KOPT-K1 (cell line): ENCODE measurements around the gene FERMT3.

Experiments
- H3K27ac ChIP-seq: fragments of 200-600 bp; sonication (generic); 2 replicates; pipeline ENCODE4 v1.5.1; 2016; ENCODE audit warnings: antibody characterized with exemption, mild to moderate bottlenecking, low read depth, low read length; ENCODE audit not compliant: poor library complexity, severe bottlenecking
- H3K36me3 ChIP-seq: fragments of 200-600 bp; sonication (generic); 2 replicates; pipeline ENCODE4 v1.5.1; 2017; ENCODE audit warnings: antibody characterized with exemption, mild to moderate bottlenecking, low read length, moderate library complexity; ENCODE audit not compliant: insufficient read depth
- H3K9me3 ChIP-seq: fragments of 200-600 bp; sonication (generic); 2 replicates; pipeline ENCODE4 v1.5.1; 2017; ENCODE audit warnings: antibody characterized with exemption, low read length, mild to moderate bottlenecking; ENCODE audit not compliant: insufficient read depth, poor library complexity, severe bottlenecking

Gene FERMT3

DNA sequence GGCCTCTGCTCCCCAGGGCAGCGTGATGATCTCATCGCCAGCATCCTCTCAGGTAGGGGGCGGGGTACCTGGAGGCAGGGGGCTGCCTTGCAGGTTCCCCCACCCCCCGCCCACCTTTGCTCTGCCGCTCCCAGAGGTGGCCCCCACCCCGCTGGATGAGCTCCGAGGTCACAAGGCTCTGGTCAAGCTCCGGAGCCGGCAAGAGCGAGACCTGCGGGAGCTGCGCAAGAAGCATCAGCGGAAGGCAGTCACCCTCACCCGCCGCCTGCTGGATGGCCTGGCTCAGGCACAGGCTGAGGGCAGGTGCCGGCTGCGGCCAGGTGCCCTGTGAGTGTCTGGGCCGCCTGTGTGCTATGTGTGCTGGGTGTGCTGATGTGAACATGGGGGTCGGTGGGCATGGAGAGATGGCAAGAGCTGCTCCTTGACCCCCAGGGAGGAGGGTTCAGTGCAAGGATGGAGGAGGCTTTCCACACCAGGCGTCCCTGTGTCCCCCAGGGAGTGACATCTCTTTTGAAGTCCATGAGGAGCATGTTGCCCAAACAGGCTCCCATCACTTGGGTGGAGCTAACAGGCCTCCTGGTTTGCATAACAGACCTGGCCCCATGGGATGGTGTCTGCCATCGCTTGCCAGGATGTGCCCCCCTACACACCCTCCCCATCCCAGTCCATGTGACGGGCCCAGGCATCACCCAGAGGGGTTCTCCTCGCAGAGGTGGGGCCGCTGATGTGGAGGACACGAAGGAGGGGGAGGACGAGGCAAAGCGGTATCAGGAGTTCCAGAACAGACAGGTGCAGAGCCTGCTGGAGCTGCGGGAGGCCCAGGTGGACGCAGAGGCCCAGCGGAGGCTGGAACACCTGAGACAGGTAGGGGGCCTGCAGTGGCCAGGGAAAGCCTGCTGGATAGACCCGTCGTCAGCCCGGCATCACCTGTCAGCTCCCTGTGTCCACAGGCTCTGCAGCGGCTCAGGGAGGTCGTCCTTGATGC is 58.9 kb downstream of the FERMT3 start:
- no peaks in the 10 kb centered on the region for H3K9me3 ChIP-seq
- no peaks in the 10 kb centered on the region; the same call in 1 of the 2 replicates for H3K36me3 ChIP-seq
- no peak overlapping the region for H3K27ac ChIP-seq

DNA sequence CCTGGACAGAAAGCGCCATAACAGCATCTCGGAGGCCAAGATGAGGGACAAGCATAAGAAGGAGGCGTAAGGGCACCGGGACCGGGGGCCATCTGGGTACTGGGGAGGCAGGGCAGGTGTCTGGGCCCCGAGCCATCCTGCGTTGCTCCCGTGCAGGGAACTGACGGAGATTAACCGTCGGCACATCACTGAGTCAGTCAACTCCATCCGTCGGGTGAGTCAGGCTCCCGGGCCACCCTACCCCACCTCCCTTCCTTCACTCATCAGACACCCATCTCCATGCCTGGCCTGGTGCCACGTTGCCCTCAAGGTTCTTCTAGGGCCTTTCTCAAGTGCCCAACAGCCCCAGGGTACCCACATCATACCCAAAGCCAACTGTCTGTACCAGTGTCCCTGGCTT is 59.8 kb downstream of the FERMT3 start:
- no peak overlapping the region for H3K27ac ChIP-seq
- no peaks in the 10 kb centered on the region for H3K9me3 ChIP-seq
- H3K36me3 ChIP-seq: no peaks in the 10 kb centered on the region; the same call in 1 of the 2 replicates

DNA sequence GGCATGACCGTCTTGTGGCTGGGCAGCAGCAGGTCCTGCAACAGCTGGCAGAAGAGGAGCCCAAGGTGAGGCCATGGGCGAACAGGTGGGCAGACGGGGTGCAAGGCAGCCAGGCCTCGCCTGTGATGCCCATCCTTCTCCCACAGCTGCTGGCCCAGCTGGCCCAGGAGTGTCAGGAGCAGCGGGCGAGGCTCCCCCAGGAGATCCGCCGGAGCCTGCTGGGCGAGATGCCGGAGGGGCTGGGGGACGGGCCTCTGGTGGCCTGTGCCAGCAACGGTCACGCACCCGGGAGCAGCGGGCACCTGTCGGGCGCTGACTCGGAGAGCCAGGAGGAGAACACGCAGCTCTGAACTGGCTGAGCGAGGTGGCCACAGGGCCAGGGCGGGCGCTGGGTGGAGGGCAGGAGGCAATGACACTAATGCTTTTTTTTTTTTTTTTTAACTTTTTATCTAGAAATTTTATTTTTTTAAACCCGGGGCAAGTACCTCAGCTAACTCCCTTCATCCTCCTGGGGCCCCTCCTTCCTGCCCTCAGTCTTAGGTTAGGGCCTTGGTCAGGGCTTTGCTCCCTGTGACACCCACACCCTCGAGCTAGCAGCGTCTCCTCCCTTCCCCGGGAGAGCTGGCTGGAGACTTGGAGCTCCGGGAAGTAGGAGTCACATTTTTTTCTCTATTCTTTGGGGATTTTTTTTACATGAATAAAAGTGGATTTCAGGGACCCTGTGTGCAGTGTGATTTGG is 60.9 kb downstream of the FERMT3 start:
- Histone ChIP-seq H3K9me3 (no peaks in the 10 kb centered on the region), H3K27ac (peak overlapping the region; percentile 88), H3K36me3 (peaks cover 3% of the 10 kb centered on the region; the same call in 1 of the 2 replicates)

DNA sequence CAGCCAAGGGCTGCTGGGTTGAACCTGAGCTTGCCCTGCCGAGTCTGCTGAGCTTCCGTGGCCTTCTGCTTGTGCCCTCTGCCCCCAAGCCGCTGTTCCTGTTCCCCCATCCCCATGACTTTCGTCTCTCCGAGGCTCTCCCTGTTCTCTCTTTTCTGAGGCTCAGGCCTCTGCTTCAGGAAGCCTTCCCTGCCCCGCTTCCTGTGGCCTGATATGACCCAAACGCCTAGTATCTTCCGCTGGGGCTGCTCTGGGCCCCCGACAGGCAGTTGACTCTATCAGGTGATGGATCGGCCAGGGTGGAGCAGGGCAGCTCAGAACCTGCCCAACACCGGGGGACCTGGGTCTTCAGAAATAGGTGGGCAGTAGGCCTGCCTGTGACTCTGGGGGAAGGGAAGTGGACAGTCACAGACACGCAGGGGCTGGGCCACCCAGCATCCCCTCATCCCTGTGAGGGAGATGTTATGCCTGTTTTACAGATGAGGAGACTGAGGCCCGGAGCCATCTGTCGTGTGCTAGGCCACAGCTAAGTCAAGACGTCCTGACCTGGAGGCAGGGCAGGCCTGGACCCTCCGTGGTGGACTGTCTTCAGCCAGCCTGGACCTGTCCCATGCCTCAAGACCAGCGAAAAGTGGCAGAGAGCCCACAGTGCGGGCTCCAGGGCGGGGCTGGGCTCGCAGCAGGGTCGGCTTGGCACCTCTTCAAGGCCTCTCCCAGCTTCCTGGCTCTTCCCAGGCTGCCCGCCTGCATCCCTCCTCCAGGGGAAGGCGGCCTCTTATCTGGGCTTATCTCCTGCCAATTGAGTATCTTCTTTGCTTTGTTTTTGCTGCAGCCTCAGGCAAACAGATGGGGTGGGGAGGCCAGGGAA is 61.7 kb downstream of the FERMT3 start:
- Histone ChIP-seq H3K27ac (peak overlapping the region; percentile 88), H3K36me3 (peaks cover 4% of the 10 kb centered on the region; the same call in 1 of the 2 replicates), H3K9me3 (no peaks in the 10 kb centered on the region)

DNA sequence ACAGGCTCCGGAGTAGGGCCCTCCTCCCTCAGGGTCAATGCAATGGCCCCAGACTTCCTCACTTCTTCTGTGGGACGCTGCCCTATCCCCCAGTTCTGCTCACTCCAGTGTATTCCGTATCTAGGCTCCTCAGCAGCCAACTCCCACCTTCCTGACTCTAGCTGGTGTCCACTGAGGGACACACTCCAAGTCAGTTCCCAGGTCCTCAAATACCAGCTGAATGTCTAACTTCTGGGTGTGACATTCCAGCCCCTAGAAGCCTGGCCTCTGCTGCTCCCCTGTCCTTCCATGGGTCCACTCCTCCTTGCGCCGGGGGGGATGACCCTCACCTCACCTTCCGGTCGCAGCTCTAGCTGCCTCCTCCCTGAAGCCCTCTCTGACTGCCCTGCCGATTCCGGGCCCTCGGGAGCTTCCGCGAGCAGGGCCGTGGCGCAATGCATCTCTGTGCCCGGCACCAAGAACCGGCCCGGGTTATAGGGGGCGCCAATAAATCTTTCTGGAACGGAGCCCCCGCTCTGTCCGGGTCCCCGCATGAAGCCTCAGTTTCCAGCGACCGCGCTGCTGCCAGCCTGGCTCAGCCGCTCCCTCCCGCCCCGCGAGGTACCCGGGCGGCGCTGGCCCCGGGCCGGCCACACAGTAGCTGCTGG is 62.5 kb downstream of the FERMT3 start:
- H3K9me3 ChIP-seq: no peaks in the 10 kb centered on the region
- H3K27ac ChIP-seq: peak overlapping the region; percentile 88
- peaks cover 4% of the 10 kb centered on the region; the same call in 1 of the 2 replicates for H3K36me3 ChIP-seq

DNA sequence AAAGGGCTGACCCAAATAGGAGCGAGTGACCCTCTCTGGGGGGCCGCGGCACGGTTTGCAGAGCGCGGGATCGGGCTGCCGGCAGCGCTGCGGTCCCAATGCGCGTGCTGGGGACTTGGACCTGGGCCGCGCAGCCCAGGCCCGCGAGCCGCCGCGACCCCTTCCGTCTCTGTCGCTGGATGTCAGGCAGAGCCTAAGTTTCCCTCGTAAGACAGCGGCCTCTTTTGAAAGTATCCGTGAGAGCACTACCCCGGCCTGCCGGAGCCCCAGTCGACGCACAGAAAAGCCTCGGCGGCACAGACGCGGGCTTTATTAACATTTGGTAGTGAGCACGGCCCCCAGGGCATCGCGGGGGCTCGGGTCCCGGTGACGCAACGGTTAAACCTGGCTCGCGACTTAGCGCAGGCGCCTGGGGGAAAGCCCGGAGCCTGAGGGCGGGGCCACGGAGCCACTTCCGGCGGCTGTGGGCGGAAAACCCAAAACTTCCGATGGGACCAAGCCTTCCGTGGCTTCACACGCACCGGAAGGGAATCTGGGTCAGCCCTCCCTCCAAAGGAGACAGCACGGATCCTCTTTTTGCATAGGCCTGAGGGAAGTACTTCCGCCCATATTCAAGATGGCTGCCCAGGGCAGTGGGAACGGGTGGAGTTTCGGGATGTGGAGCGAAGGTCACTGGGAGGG is 63.2 kb downstream of the FERMT3 start:
- Histone ChIP-seq H3K27ac (peak overlapping the region; percentile 88), H3K36me3 (peaks cover 4% of the 10 kb centered on the region; the same call in 1 of the 2 replicates), H3K9me3 (no peaks in the 10 kb centered on the region)
